Calu3 (cell line): Measurements from ENCODE around the gene SLC9A4. TPM values are rescaled to one million over a fixed set of nuclear protein-coding genes. Genes with fewer than 3 reads are reported as not detected.

Experiments
- BruUV-seq: library from RNA; stranded (reverse); fragments of 400-500 nt; replicated peaks from 2 replicates; lab custom pipeline; 2021; lab: Mats Ljungman, UMichigan
- CTCF ChIA-PET: fragments of 300-600 bp; sonication (Branson Sonifier 250); formaldehyde crosslinking; loops from one replicate; lab custom pipeline; 2022; ENCODE audit warnings: antibody characterized with exemption; lab: Charles Lee
- DNase-seq: peaks from one replicate; pipeline ENCODE4 v3.0.0; 2022
- H3K27ac Mint-ChIP-seq: one replicate; pipeline ENCODE4 v1.8.0; 2022; ENCODE audit warnings: mixed read lengths; ENCODE audit not compliant: unreplicated experiment
- H3K27me3 Mint-ChIP-seq: one replicate; pipeline ENCODE4 v1.8.0; 2022; ENCODE audit warnings: mixed read lengths; ENCODE audit not compliant: unreplicated experiment
- H3K36me3 Mint-ChIP-seq: one replicate; pipeline ENCODE4 v1.8.0; 2022; ENCODE audit warnings: mild to moderate bottlenecking, moderate library complexity, mixed read lengths; ENCODE audit not compliant: insufficient read depth, unreplicated experiment
- H3K4me1 Mint-ChIP-seq: one replicate; pipeline ENCODE4 v1.8.0; 2022; ENCODE audit warnings: mild to moderate bottlenecking, low read depth, mixed read lengths; ENCODE audit not compliant: unreplicated experiment
- H3K4me3 Mint-ChIP-seq: one replicate; pipeline ENCODE4 v1.8.0; 2022; ENCODE audit warnings: mild to moderate bottlenecking, low read depth, moderate library complexity, mixed read lengths; ENCODE audit not compliant: unreplicated experiment
- H3K9me3 Mint-ChIP-seq: one replicate; pipeline ENCODE4 v1.8.0; 2022; ENCODE audit warnings: low read depth, mixed read lengths; ENCODE audit not compliant: unreplicated experiment
- intact Hi-C: fragments of 100-400 bp; cut with micrococcal nuclease; formaldehyde crosslinking; loops from one replicate; pipeline ENCODE4 v1.10.0; 2022; ENCODE audit not compliant: unreplicated experiment
- total RNA-seq: library from RNA; stranded (reverse); gene quantifications from 2 replicates; pipeline ENCODE4 v1.2.3, GENCODE V29; 2022
- TF ChIP-seq, protein P1 (sequence below): fragments of 200-600 bp; IDR thresholded peaks from one replicate; pipeline ENCODE4 v1.8.0; 2022; ENCODE audit warnings: antibody characterized with exemption; ENCODE audit not compliant: unreplicated experiment

Gene SLC9A4
- total RNA-seq, 1 experiment from 2014 or later = 0.12 TPM

DNA sequence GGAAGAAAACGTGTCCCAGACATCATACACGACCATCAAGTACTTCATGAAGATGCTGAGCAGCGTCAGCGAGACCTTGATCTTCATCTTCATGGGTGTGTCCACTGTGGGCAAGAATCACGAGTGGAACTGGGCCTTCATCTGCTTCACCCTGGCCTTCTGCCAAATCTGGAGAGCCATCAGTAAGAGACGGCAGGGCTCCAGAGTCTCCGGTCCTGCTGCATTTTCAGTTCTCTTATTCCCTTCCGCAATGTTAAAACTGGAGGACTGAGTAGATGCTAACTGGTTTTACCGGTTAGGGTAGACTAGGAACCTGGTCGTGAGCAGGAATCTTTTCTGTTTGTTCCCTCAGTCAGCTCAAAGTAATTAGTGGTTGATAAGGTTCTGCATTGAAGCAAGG, 32.3 kb downstream of the SLC9A4 start:
- H3K9me3 Mint-ChIP-seq = peaks cover 6% of the 10 kb centered on the region
- H3K27ac Mint-ChIP-seq = no peak overlapping the region
- TF ChIP-seq, protein P1, sequence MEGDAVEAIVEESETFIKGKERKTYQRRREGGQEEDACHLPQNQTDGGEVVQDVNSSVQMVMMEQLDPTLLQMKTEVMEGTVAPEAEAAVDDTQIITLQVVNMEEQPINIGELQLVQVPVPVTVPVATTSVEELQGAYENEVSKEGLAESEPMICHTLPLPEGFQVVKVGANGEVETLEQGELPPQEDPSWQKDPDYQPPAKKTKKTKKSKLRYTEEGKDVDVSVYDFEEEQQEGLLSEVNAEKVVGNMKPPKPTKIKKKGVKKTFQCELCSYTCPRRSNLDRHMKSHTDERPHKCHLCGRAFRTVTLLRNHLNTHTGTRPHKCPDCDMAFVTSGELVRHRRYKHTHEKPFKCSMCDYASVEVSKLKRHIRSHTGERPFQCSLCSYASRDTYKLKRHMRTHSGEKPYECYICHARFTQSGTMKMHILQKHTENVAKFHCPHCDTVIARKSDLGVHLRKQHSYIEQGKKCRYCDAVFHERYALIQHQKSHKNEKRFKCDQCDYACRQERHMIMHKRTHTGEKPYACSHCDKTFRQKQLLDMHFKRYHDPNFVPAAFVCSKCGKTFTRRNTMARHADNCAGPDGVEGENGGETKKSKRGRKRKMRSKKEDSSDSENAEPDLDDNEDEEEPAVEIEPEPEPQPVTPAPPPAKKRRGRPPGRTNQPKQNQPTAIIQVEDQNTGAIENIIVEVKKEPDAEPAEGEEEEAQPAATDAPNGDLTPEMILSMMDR = no peak
- no TSS peak for BruUV-seq
- no peaks in the 10 kb centered on the region for H3K27me3 Mint-ChIP-seq
- peak; percentile 61 for DNase-seq
- CTCF ChIA-PET = interaction anchor here (0.6 to 1.5 kb wide), 3 partner anchors 9 to 32 kb away, joined by 4 to 10 read pairs (median 6); partner anchors contain the start of gene SLC9A4
- no peak overlapping the region for H3K4me3 Mint-ChIP-seq
- intact Hi-C loops = no loop called here
- peaks cover 15% of the 10 kb centered on the region for H3K4me1 Mint-ChIP-seq
- no peaks in the 10 kb centered on the region for H3K36me3 Mint-ChIP-seq

DNA sequence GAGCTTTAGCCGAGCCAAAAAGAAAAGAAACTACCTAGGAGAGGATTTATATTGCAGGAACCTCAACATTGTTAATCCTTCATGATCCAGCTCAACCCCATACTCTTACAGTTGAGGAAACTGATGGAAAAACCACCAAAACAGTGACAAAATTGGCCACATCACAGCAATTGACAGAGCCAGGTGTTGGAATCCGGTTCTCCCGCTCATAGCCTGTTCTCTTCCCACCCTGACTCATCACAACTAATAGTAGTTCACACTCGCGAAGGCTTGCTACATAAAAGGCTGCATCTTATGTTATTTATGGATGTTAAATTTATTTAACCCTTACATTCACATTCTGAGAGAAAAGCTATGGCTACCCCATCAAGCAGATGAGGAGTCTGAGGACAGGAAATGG, 33.7 kb downstream of the SLC9A4 start:
- intact Hi-C loops = no loop called here
- no peak overlapping the region for H3K4me3 Mint-ChIP-seq
- no peak for DNase-seq
- no TSS peak for BruUV-seq
- H3K9me3 Mint-ChIP-seq = peaks cover 6% of the 10 kb centered on the region
- H3K27ac Mint-ChIP-seq = no peak overlapping the region
- TF ChIP-seq, protein P1 = no peak
- peaks cover 12% of the 10 kb centered on the region for H3K4me1 Mint-ChIP-seq
- no peaks in the 10 kb centered on the region for H3K27me3 Mint-ChIP-seq
- no peaks in the 10 kb centered on the region for H3K36me3 Mint-ChIP-seq
- CTCF ChIA-PET = interaction anchor here (1.1 kb wide), 1 partner anchor 109 kb away, joined by 3 read pairs; no protein-coding TSS in a partner anchor

DNA sequence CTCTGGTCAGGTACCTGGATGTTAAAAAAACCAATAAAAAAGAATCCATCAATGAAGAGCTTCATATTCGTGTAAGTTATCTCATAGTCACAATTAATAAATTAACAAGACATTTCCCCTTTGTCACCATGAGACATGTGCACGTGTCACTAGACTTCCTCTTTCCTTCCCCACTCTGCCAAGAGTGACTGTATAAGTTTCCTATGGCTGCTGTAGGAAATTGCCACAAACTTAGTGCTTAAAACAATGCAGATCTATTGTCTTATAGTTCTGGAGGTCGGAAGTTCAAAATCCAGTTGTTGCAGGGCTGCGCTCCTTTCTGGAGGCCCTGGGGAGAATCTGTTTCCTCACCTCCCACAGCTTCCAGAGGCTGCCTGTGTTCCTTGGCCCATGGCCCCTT, 35.8 kb downstream of the SLC9A4 start:
- intact Hi-C loops = no loop called here
- no peak for DNase-seq
- no peaks in the 10 kb centered on the region for H3K36me3 Mint-ChIP-seq
- peaks cover 33% of the 10 kb centered on the region for H3K4me1 Mint-ChIP-seq
- H3K9me3 Mint-ChIP-seq = peaks cover 12% of the 10 kb centered on the region
- no peak overlapping the region for H3K4me3 Mint-ChIP-seq
- TF ChIP-seq, protein P1 = no peak
- peak overlapping the region; percentile 16 for H3K27ac Mint-ChIP-seq
- BruUV-seq = no TSS peak
- CTCF ChIA-PET = no interaction called here
- no peaks in the 10 kb centered on the region for H3K27me3 Mint-ChIP-seq

DNA sequence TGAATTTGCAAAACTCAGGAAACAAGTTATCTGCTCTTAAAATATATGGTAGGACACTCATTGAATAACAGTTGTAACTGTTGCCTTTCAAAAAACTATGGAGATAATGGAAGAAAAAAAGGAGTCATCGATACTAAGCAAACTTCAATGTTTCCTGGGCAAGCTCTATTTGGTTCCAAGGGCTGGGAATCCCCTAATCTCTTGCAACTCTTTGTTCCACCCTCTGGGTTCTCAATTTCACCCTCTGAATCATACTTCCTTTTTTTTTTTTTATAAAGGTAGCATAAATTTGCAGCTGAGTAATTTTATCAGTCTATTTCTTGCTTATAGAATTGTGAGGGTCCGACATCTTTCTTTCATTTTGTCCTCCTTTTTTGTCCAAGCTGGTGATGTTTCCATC, 36.7 kb downstream of the SLC9A4 start:
- Mint-ChIP-seq H3K36me3 (no peaks in the 10 kb centered on the region), H3K27me3 (no peaks in the 10 kb centered on the region), H3K27ac (peak overlapping the region; percentile 16), H3K4me3 (no peak overlapping the region), H3K9me3 (peaks cover 12% of the 10 kb centered on the region), H3K4me1 (peaks cover 42% of the 10 kb centered on the region)
- no peak for DNase-seq
- BruUV-seq = no TSS peak
- intact Hi-C loops = no loop called here
- TF ChIP-seq, protein P1 = no peak
- CTCF ChIA-PET = no interaction called here
